SK-N-MC (cell line): Measurements from ENCODE around the gene SLAMF6.

Experiments used
- DNase-seq: peaks from one replicate; pipeline ENCODE4 v3.0.0-alpha.2; 2011; ENCODE audit warnings: low read depth, low spot score
- H3K27ac ChIP-seq: fragments of 200-600 bp; sonication (generic); 2 replicates; pipeline ENCODE4 v1.5.1; 2016; ENCODE audit warnings: mixed run types
- H3K36me3 ChIP-seq: fragments of 200-600 bp; sonication (generic); 2 replicates; pipeline ENCODE4 v1.6.1; 2017; ENCODE audit warnings: antibody characterized with exemption, low read length, mixed read lengths; ENCODE audit not compliant: insufficient read depth
- H3K4me3 ChIP-seq: fragments of 200-600 bp; sonication (generic); 2 replicates; pipeline ENCODE4 v1.5.1; 2016
- H3K9ac ChIP-seq: fragments of 200-600 bp; sonication (generic); 2 replicates; pipeline ENCODE4 v1.8.0; 2017; ENCODE audit warnings: mixed run types, mixed read lengths; ENCODE audit not compliant: insufficient read length
- H3K9me3 ChIP-seq: fragments of 200-600 bp; sonication (generic); 2 replicates; pipeline ENCODE4 v1.6.1; 2017; ENCODE audit warnings: low read depth, mild to moderate bottlenecking, antibody characterized with exemption, low read length, moderate library complexity, mixed read lengths
- EZH2 ChIP-seq: fragments of 200-600 bp; sonication (generic); IDR thresholded peaks from one replicate; pipeline ENCODE4 v1.6.1; 2017; ENCODE audit warnings: antibody characterized with exemption
- FOXP2 ChIP-seq: optimal IDR thresholded peaks from 2 replicates; pipeline ENCODE3; 2011; ENCODE audit warnings: mild to moderate bottlenecking, moderate library complexity; ENCODE audit not compliant: insufficient read depth; ENCODE audit errors: extremely low read length, control extremely low read depth
- POLR2AphosphoS5 ChIP-seq: IDR thresholded peaks from 2 replicates; pipeline ENCODE4 v1.6.1; 2012; ENCODE audit warnings: mild to moderate bottlenecking, low read depth, low read length, borderline replicate concordance

SLAMF6 gene

GRCh38 chr1:160547422-160547821 is 24.4 kb upstream of the SLAMF6 start:
- no peak overlapping the region for H3K4me3 ChIP-seq
- TF ChIP-seq FOXP2 (no peak), POLR2AphosphoS5 (no peak), EZH2 (no peak)
- H3K9ac ChIP-seq: no peak overlapping the region
- no peak for DNase-seq
- no peaks in the 10 kb centered on the region for H3K36me3 ChIP-seq
- H3K27ac ChIP-seq: no peak overlapping the region
- no peaks in the 10 kb centered on the region for H3K9me3 ChIP-seq

DNA sequence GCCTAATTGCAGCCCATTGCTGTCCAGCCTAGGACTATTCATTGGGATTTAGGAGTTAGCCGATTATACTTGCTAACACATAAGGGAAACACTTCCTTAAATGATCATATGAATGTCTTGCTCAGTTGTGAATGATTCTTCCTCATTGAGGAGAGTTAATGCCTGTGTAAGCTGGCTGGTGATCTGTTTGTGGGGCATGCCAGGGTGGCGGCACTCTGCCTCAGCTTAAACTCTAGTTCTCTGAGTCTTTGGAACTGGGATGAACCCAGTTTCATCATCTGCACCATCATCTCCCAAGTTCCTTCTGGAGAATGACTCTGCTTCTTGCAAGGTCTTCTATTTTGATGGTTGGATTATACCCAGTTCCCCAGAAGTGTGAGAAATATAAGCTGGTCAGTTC is 23.9 kb upstream of the SLAMF6 start:
- Histone ChIP-seq H3K27ac (no peak overlapping the region), H3K36me3 (no peaks in the 10 kb centered on the region), H3K9ac (no peak overlapping the region), H3K9me3 (no peaks in the 10 kb centered on the region), H3K4me3 (no peak overlapping the region)
- TF ChIP-seq FOXP2: no peak
- TF ChIP-seq POLR2AphosphoS5: no peak
- TF ChIP-seq EZH2: no peak
- no peak for DNase-seq

GRCh38 chr1:160544647-160545046 is 21.6 kb upstream of the SLAMF6 start:
- no peak for DNase-seq
- Histone ChIP-seq H3K36me3 (no peaks in the 10 kb centered on the region), H3K4me3 (no peak overlapping the region), H3K9ac (no peak overlapping the region), H3K27ac (no peak overlapping the region), H3K9me3 (no peaks in the 10 kb centered on the region)
- no peak for TF ChIP-seq POLR2AphosphoS5
- no peak for TF ChIP-seq EZH2
- TF ChIP-seq FOXP2: no peak

- Histone ChIP-seq H3K9ac (no peak overlapping the region), H3K27ac (no peak overlapping the region), H3K36me3 (no peaks in the 10 kb centered on the region), H3K4me3 (no peak overlapping the region), H3K9me3 (no peaks in the 10 kb centered on the region)
- DNase-seq: no peak
- no peak for TF ChIP-seq FOXP2
- no peak for TF ChIP-seq POLR2AphosphoS5
- TF ChIP-seq EZH2: no peak
Measured at GRCh38 chr1:160542303-160542945, 19.4 kb upstream of the SLAMF6 start.

GRCh38 chr1:160541622-160542302 is 18.7 kb upstream of the SLAMF6 start:
- no peak for DNase-seq
- TF ChIP-seq EZH2 (no peak), FOXP2 (no peak), POLR2AphosphoS5 (no peak)
- Histone ChIP-seq H3K9ac (no peak overlapping the region), H3K9me3 (no peaks in the 10 kb centered on the region), H3K27ac (no peak overlapping the region), H3K36me3 (no peaks in the 10 kb centered on the region), H3K4me3 (no peak overlapping the region)

GRCh38 chr1:160540859-160541233 is 17.8 kb upstream of the SLAMF6 start:
- no peaks in the 10 kb centered on the region for H3K36me3 ChIP-seq
- no peak overlapping the region for H3K27ac ChIP-seq
- no peak overlapping the region for H3K4me3 ChIP-seq
- no peak for DNase-seq
- no peaks in the 10 kb centered on the region for H3K9me3 ChIP-seq
- TF ChIP-seq FOXP2 (no peak), POLR2AphosphoS5 (no peak), EZH2 (no peak)
- no peak overlapping the region for H3K9ac ChIP-seq

DNA sequence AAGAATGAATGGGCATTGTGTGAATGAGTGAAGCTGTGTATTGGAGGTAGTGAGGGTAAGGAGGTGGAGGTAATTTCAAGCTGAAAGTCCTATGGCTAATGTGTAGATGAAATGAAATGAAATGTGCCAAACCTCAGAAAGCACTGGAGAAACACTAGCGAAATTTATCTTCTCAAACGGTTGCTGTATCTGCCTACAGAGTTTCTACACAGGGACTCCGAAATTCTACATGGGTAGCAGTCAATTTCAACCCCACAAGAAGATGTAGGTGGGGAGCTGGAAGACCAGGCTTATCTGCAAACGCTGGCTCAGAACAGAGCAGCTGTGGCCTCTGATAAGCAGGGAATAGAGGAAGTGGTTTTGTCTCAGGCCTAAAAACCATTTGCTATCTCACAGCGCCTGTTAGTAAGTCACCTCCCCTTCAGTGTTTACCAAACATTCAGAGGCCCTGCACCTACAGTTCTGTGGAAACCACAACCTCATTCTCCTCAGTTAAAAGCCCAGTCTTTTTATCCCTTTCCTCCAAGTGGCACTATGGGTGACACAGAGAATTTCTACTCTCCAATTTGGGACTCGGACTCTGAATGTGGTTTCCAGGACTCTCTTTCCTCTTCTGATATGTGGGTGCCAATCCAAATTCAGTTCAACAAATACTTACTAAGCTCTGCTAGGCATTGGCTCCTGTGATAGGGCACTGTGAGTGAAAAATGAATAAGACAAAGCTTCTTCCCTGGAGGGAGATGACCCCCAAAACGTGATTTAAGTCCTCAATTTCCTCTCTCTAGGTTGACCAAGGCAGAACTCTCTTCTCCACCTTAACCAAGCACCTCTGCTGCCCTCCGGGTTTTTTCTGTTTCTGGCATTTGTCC is 17.2 kb upstream of the SLAMF6 start:
- Histone ChIP-seq H3K27ac (no peak overlapping the region), H3K4me3 (no peak overlapping the region), H3K9me3 (no peaks in the 10 kb centered on the region), H3K9ac (no peak overlapping the region), H3K36me3 (no peaks in the 10 kb centered on the region)
- TF ChIP-seq POLR2AphosphoS5 (no peak), EZH2 (no peak), FOXP2 (no peak)
- no peak for DNase-seq

GRCh38 chr1:160539684-160539989 is 16.6 kb upstream of the SLAMF6 start:
- TF ChIP-seq FOXP2 (no peak), POLR2AphosphoS5 (no peak), EZH2 (no peak)
- Histone ChIP-seq H3K27ac (no peak overlapping the region), H3K9ac (no peak overlapping the region), H3K9me3 (no peaks in the 10 kb centered on the region), H3K36me3 (no peaks in the 10 kb centered on the region), H3K4me3 (no peak overlapping the region)
- no peak for DNase-seq
